Esophagus squamous epithelium (tissue), 5 donors: ENCODE measurements around the gene PDGFRB. TPM values are rescaled to one million over a fixed set of nuclear protein-coding genes. Genes with fewer than 3 reads are reported as not detected.

Experiments
- DNase-seq: peaks from one replicate; lab custom pipeline; 2025; lab: John Stamatoyannopoulos, UW
- H3K27ac ChIP-seq, 4 donors: fragments of 200-600 bp; sonication (generic); one replicate each; pipeline ENCODE4 v1.5.1; 2016 to 2019; ENCODE audit warnings: mild to moderate bottlenecking in 1 of 4
- H3K27me3 ChIP-seq, 4 donors: fragments of 200-600 bp; sonication (generic); 1 replicate in 3 of 4; 2 replicates in 1 of 4; pipeline versions ENCODE4 v1.5.1 to v1.6.0; 2017 to 2021; ENCODE audit warnings: antibody characterized with exemption in 1 of 4
- H3K36me3 ChIP-seq, 3 donors: fragments of 200-600 bp; sonication (generic); one replicate each; pipeline ENCODE4 v1.5.1; 2016 to 2019
- H3K4me1 ChIP-seq, 3 donors: fragments of 200-600 bp; sonication (generic); one replicate each; pipeline ENCODE4 v1.5.1; 2017 to 2019
- H3K4me3 ChIP-seq, 4 donors: fragments of 200-600 bp; sonication (generic); 1 replicate in 3 of 4; 2 replicates in 1 of 4; pipeline ENCODE4 v1.5.1; 2016 to 2019; ENCODE audit warnings: mild to moderate bottlenecking in 2 of 4, moderate library complexity in 1 of 4
- H3K9me3 ChIP-seq, 3 donors: fragments of 200-600 bp; sonication (generic); one replicate each; pipeline ENCODE4 v1.5.1; 2016 to 2019
- POLR2A ChIP-seq, 4 donors: fragments of 450-650 bp; IDR thresholded peaks; one replicate each; pipeline ENCODE4 v1.6.1; 2017; ENCODE audit warnings: antibody characterized with exemption in 4 of 4, mild to moderate bottlenecking in 4 of 4, moderate library complexity in 3 of 4
- WGBS, 2 donors: methylation state at CpG; one replicate each; pipeline ENCODE4 v1.1.5; 2018; 5-methylcytosine and 5-hydroxymethylcytosine counted together
- intact Hi-C: fragments of 100-400 bp; cut with DNase I; formaldehyde crosslinking; loops from one replicate; pipeline ENCODE4 v1.15.0; 2022
- total RNA-seq, 4 donors: library from RNA; depleted of rRNA; stranded (reverse); fragments of >200 nt; gene quantifications; one replicate each; pipeline ENCODE4 v1.1.0, GENCODE V29; 2016
- TF ChIP-seq, protein P1 (sequence below), 6 experiments: fragments of 450-650 bp in 4 of 6; fragments of 200-600 bp in 2 of 6; sonication (generic) in 2 of 6; IDR thresholded peaks; one replicate each; pipeline ENCODE4 v1.5.1; 2016 to 2019; ENCODE audit warnings: antibody characterized with exemption in 6 of 6, mild to moderate bottlenecking in 4 of 6, moderate library complexity in 4 of 6
- donor health status: DM: yes; HTN: yes; CAD: no.

PDGFRB gene
- total RNA-seq, 4 donors from 2014 or later: 5.6 to 51.7 (median 31.0) TPM

- H3K9me3 ChIP-seq: no peaks in the 10 kb centered on the region
- peaks cover 0 to 36% (median 0%) of the 10 kb centered on the region in 4 donors for H3K27me3 ChIP-seq
- H3K36me3 ChIP-seq: no peaks in the 10 kb centered on the region
- no peak overlapping the region for H3K4me3 ChIP-seq
- no peak for TF ChIP-seq POLR2A (IDR thresholded peaks at IDR 0.05)
- TF ChIP-seq, protein P1, sequence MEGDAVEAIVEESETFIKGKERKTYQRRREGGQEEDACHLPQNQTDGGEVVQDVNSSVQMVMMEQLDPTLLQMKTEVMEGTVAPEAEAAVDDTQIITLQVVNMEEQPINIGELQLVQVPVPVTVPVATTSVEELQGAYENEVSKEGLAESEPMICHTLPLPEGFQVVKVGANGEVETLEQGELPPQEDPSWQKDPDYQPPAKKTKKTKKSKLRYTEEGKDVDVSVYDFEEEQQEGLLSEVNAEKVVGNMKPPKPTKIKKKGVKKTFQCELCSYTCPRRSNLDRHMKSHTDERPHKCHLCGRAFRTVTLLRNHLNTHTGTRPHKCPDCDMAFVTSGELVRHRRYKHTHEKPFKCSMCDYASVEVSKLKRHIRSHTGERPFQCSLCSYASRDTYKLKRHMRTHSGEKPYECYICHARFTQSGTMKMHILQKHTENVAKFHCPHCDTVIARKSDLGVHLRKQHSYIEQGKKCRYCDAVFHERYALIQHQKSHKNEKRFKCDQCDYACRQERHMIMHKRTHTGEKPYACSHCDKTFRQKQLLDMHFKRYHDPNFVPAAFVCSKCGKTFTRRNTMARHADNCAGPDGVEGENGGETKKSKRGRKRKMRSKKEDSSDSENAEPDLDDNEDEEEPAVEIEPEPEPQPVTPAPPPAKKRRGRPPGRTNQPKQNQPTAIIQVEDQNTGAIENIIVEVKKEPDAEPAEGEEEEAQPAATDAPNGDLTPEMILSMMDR (IDR thresholded peaks at IDR 0.05): no peak
- 37 to 44% methylated on average over 2 to 6 of the region's 9 CpGs for WGBS, 2 donors
- H3K27ac ChIP-seq: peak overlapping the region in 3 of 4 donors; percentile 87 to 91 (median 91)
- H3K4me1 ChIP-seq: peaks cover 15 to 71% (median 15%) of the 10 kb centered on the region in 3 donors
- DNase-seq: no peak
- intact Hi-C loops: loop anchor here (5.0 kb wide), 1 partner anchor 58 kb away; no protein-coding TSS in a partner anchor
Observed at GRCh38 chr5:150159741-150160179, 4.1 kb upstream of the PDGFRB start.

- TF ChIP-seq POLR2A (IDR thresholded peaks at IDR 0.05): no peak
- TF ChIP-seq, protein P1 (IDR thresholded peaks at IDR 0.05): no peak
- WGBS, 2 donors: 54 to 58% methylated on average over 3 of the region's 6 CpGs
- peaks cover 10 to 64% (median 13%) of the 10 kb centered on the region in 3 donors for H3K4me1 ChIP-seq
Observed at GRCh38 chr5:150159031-150159430, 3.4 kb upstream of the PDGFRB start.

GRCh38 chr5:150158170-150158949 lies 2.7 kb upstream of the PDGFRB start:
- WGBS, 2 donors: 50 to 55% methylated on average over 5 to 6 of the region's 12 CpGs
- intact Hi-C loops: no loop called here
- DNase-seq: no peak

More at GRCh38 chr5:150159031-150159430, 3.4 kb upstream of the PDGFRB start:
- intact Hi-C loops: no loop called here
- no peaks in the 10 kb centered on the region for H3K9me3 ChIP-seq
- peak overlapping the region in 3 of 4 donors; percentile 87 to 91 (median 91) for H3K27ac ChIP-seq
- no peaks in the 10 kb centered on the region for H3K36me3 ChIP-seq
- peaks cover 0 to 42% (median 0%) of the 10 kb centered on the region in 4 donors for H3K27me3 ChIP-seq
- H3K4me3 ChIP-seq: no peak overlapping the region
- no peak for DNase-seq

GRCh38 chr5:150157168-150157567 lies 1.5 kb upstream of the PDGFRB start:
- TF ChIP-seq POLR2A (IDR thresholded peaks at IDR 0.05): no peak
- Histone ChIP-seq H3K27ac (peak overlapping the region; percentile 25 to 91 (median 89)), H3K27me3 (peaks cover 0 to 56% (median 0%) of the 10 kb centered on the region in 4 donors), H3K4me3 (no peak overlapping the region), H3K36me3 (no peaks in the 10 kb centered on the region), H3K4me1 (peaks cover 10 to 68% (median 13%) of the 10 kb centered on the region in 3 donors), H3K9me3 (no peaks in the 10 kb centered on the region)
- 71 to 72% methylated on average over 3 of the region's 3 CpGs for whole genome bisulfite sequencing, 2 donors
- intact Hi-C loops: no loop called here
- DNase-seq: no peak

More at GRCh38 chr5:150158170-150158949, 2.7 kb upstream of the PDGFRB start:
- H3K4me1 ChIP-seq: peaks cover 10 to 63% (median 13%) of the 10 kb centered on the region in 3 donors
- no peak overlapping the region for H3K4me3 ChIP-seq
- no peak for TF ChIP-seq POLR2A (IDR thresholded peaks at IDR 0.05)
- TF ChIP-seq, protein P1 (IDR thresholded peaks at IDR 0.05): no peak
- H3K9me3 ChIP-seq: no peaks in the 10 kb centered on the region
- H3K27ac ChIP-seq: peak overlapping the region; percentile 28 to 91 (median 89)
- no peaks in the 10 kb centered on the region for H3K36me3 ChIP-seq
- H3K27me3 ChIP-seq: peaks cover 0 to 45% (median 0%) of the 10 kb centered on the region in 4 donors

DNA sequence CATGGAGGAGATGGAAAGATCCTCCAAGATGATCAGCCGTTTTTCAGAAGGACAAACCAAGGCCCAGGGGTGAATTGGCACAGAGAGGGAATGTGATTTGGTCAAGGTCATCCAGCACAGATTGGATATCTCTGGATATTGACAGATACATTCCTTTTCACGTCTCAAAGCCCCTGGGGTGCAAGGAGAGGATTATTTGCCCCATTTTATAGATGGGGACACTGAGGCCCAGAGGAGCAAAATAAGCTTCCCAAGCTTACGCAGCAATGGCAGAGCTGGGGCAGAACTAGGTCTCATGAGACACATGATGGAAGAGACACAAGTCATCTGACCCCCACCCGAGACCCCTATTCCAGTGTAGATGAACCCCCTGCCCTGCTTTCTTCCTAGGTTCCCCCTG lies 895 bp upstream of the PDGFRB start:
- H3K4me1 ChIP-seq: peaks cover 10 to 71% (median 13%) of the 10 kb centered on the region in 3 donors
- peak overlapping the region in 2 of 4 donors; percentile 47 to 66 for H3K4me3 ChIP-seq

More for the DNA sequence above, 895 bp upstream of the PDGFRB start:
- Histone ChIP-seq H3K27ac (peak overlapping the region; percentile 74 to 91 (median 89)), H3K27me3 (peaks cover 0 to 56% (median 0%) of the 10 kb centered on the region in 4 donors), H3K9me3 (no peaks in the 10 kb centered on the region), H3K36me3 (no peaks in the 10 kb centered on the region)
- DNase-seq: no peak
- intact Hi-C loops: no loop called here
- WGBS, 2 donors: 61 to 71% methylated on average over 3 to 4 of the region's 4 CpGs
- no peak for TF ChIP-seq POLR2A (IDR thresholded peaks at IDR 0.05)
- TF ChIP-seq, protein P1 (IDR thresholded peaks at IDR 0.05): no peak
